Cardiac muscle cell (in vitro differentiated cells and primary cell): ENCODE results near the gene LRR1. TPM values are rescaled to one million over a fixed set of nuclear protein-coding genes. Genes with fewer than 3 reads are reported as not detected.

Source experiments
- DNase-seq, 2 donors: peaks; one replicate each; pipeline versions ENCODE4 v3.0.0 to v3.0.0-alpha.2; 2010 to 2017; ENCODE audit warnings: low read depth in 1 of 2, low spot score in 1 of 2
- H3K27ac ChIP-seq: fragments of 200-600 bp; sonication (generic); 2 replicates; pipeline ENCODE4 v1.5.1; 2016
- H3K27me3 ChIP-seq: fragments of 200-600 bp; sonication (generic); 2 replicates; pipeline ENCODE4 v1.6.0; 2016; ENCODE audit warnings: control low read depth
- H3K36me3 ChIP-seq: fragments of 200-600 bp; sonication (generic); 2 replicates; pipeline ENCODE4 v1.5.1; 2016; ENCODE audit warnings: control low read depth
- H3K4me1 ChIP-seq: fragments of 200-600 bp; sonication (generic); 2 replicates; pipeline ENCODE4 v1.8.1; 2017; ENCODE audit warnings: low read depth, mild to moderate bottlenecking, mixed run types
- H3K4me3 ChIP-seq: fragments of 200-600 bp; sonication (generic); 2 replicates; pipeline ENCODE4 v1.5.1; 2016; ENCODE audit warnings: mild to moderate bottlenecking
- H3K9me3 ChIP-seq: fragments of 200-600 bp; sonication (generic); 2 replicates; pipeline ENCODE4 v1.5.1; 2017; ENCODE audit warnings: low read depth, mild to moderate bottlenecking, control low read depth
- CTCF ChIP-seq: IDR thresholded peaks from 2 replicates; pipeline ENCODE4 v1.5.1; 2012; ENCODE audit warnings: low read depth, mild to moderate bottlenecking, low read length
- polyA plus RNA-seq: library from polyadenylated mRNA; unstranded; fragments of >200 nt; fragmentation: Nextera tagmentation; extraction: Ambion mirVana; gene quantifications from 2 replicates; pipeline ENCODE4 v1.2.1, GENCODE V29; 2016
- total RNA-seq: library from RNA; depleted of rRNA; stranded (reverse); fragments of >200 nt; gene quantifications from 2 replicates; pipeline ENCODE4 v1.2.3, GENCODE V29; 2016

The LRR1 gene
- total and polyA plus RNA-seq, 2 experiments from 2014 or later, result 11.2 to 22.8 TPM

DNA sequence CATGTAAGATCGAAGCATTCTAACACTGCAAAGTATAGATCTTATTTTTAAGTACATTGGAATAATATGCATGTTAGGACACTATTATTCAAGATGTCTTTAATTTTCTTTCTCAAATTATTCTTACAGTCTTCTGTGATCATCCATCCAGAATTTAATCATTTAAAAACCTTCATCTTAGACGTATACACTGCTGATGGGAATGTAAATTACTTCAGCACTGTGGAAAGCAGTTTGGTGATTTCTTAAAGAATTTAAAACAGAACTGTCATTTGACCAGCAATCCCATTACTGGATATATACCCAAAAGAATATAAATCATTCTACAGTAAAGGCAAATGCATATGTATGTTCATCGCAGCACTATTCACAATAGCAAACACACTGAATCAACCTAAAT is 9.4 kb upstream of the LRR1 start:
- H3K27me3 ChIP-seq, result no peaks in the 10 kb centered on the region
- peaks cover 13% of the 10 kb centered on the region for H3K4me1 ChIP-seq
- no peaks in the 10 kb centered on the region for H3K9me3 ChIP-seq
- H3K27ac ChIP-seq, result no peak overlapping the region
- no peak for TF ChIP-seq CTCF
- H3K36me3 ChIP-seq, result peaks cover under 1% of the 10 kb centered on the region
- H3K4me3 ChIP-seq, result no peak overlapping the region
- no peak for DNase-seq

DNA sequence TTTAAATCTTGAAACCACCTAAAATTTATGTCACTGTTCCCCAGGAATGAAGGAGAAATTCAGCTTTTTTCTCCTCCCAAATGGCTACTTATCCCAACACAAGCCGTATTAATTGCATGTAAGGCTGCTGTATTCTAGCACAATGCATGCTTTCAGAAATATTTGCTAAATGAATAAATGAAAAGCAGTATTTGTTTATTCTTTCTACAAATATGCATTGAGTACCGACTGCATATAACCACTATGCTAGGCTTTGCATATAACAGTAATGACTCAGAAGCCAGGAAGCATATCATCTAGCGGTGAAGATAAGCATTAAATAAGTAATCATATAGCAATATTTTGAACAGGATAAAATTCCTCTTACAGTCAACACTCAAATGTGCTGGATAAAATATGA is 5.7 kb upstream of the LRR1 start:
- no peaks in the 10 kb centered on the region for H3K36me3 ChIP-seq
- DNase-seq, result peak in 1 of 2 donors; percentile 55
- H3K4me3 ChIP-seq, result no peak overlapping the region
- TF ChIP-seq CTCF, result no peak
- H3K9me3 ChIP-seq, result no peaks in the 10 kb centered on the region
- H3K4me1 ChIP-seq, result peaks cover 18% of the 10 kb centered on the region
- no peaks in the 10 kb centered on the region for H3K27me3 ChIP-seq
- H3K27ac ChIP-seq, result no peak overlapping the region

GRCh38 chr14:49594347-49595091 is 4.2 kb upstream of the LRR1 start:
- peak; percentile 79 to 80 for DNase-seq
- no peak for TF ChIP-seq CTCF

GRCh38 chr14:49598189-49598484 is 603 bp upstream of the LRR1 start:
- Histone ChIP-seq H3K36me3 (no peaks in the 10 kb centered on the region), H3K4me3 (peak overlapping the region; percentile 61), H3K9me3 (no peaks in the 10 kb centered on the region), H3K27me3 (no peaks in the 10 kb centered on the region), H3K27ac (peak overlapping the region; percentile 97), H3K4me1 (peaks cover 18% of the 10 kb centered on the region)
- DNase-seq, result no peak
- no peak for TF ChIP-seq CTCF

More at GRCh38 chr14:49594347-49595091, 4.2 kb upstream of the LRR1 start:
- Histone ChIP-seq H3K27ac (peak overlapping the region; percentile 87), H3K4me1 (peaks cover 18% of the 10 kb centered on the region), H3K9me3 (no peaks in the 10 kb centered on the region), H3K36me3 (no peaks in the 10 kb centered on the region), H3K27me3 (no peaks in the 10 kb centered on the region), H3K4me3 (no peak overlapping the region)

DNA sequence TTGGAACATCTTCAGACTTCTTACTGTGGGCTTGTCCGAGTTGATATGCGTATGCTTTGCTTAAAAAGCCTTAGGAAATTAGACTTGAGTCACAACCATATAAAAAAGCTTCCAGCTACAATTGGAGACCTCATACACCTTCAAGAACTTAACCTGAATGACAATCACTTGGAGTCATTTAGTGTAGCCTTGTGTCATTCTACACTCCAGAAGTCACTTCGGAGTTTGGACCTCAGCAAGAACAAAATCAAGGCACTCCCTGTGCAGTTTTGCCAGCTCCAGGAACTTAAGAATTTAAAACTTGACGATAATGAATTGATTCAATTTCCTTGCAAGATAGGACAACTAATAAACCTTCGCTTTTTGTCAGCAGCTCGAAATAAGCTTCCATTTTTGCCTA is 8.8 kb downstream of the LRR1 start:
- TF ChIP-seq CTCF, result no peak
- H3K4me3 ChIP-seq, result no peak overlapping the region
- no peaks in the 10 kb centered on the region for H3K4me1 ChIP-seq
- H3K27ac ChIP-seq, result no peak overlapping the region
- H3K27me3 ChIP-seq, result no peaks in the 10 kb centered on the region
- no peak for DNase-seq
- no peaks in the 10 kb centered on the region for H3K9me3 ChIP-seq
- no peaks in the 10 kb centered on the region for H3K36me3 ChIP-seq

DNA sequence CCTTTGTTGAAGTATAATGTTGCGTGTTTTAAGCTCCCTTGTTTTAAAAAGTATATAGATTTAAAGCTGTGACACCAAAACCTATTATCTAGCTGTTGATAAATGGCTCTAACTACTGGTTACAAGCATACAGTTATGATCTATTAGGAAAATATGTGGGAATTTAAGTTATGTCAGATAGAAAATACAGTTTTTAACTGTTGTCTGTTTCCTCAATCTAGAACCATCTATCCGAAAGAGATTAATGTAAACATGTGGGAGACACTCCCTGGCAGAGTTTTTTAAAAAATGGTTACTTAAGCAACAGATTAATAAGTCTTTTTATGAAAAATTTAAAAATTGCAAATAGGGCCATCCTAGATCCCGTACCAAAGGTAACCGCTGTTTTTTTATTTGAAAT is 13.5 kb downstream of the LRR1 start:
- Histone ChIP-seq H3K27ac (no peak overlapping the region), H3K9me3 (no peaks in the 10 kb centered on the region), H3K36me3 (peaks cover 3% of the 10 kb centered on the region), H3K27me3 (no peaks in the 10 kb centered on the region), H3K4me3 (no peak overlapping the region), H3K4me1 (no peaks in the 10 kb centered on the region)
- no peak for DNase-seq
- TF ChIP-seq CTCF, result no peak
